WTC11 (cell line): Measurements from ENCODE around the gene UBL4A. TPM values are rescaled to one million over a fixed set of nuclear protein-coding genes. Genes with fewer than 3 reads are reported as not detected.

ENCODE experiments used
- ATAC-seq: fragments of 200-7000 bp; cut with Tn5 transposase; 2 replicates; pipeline ENCODE4 v1.10.0; 2021; ENCODE audit warnings: mild to moderate bottlenecking, moderate library complexity
- CTCF ChIA-PET: fragments of 300-600 bp; sonication (Branson Sonifier 250); formaldehyde crosslinking; loops from one replicate; lab custom pipeline; 2021; ENCODE audit warnings: antibody characterized with exemption; lab: Charles Lee
- POLR2A ChIA-PET: fragments of 350-600 bp; sonication (Branson Sonifier 250); formaldehyde crosslinking; loops from one replicate; lab custom pipeline; 2021; ENCODE audit warnings: antibody characterized with exemption; lab: Charles Lee
- DNase-seq: peaks from one replicate; pipeline ENCODE4 v3.0.0; 2021; ENCODE audit warnings: low spot score
- H3K27ac Mint-ChIP-seq: 2 replicates; pipeline ENCODE4 v1.8.0; 2021; ENCODE audit warnings: mixed read lengths
- H3K27me3 Mint-ChIP-seq: 2 replicates; pipeline ENCODE4 v1.8.0; 2021; ENCODE audit warnings: low read depth, mild to moderate bottlenecking, moderate library complexity, mixed read lengths
- H3K36me3 Mint-ChIP-seq: 2 replicates; pipeline ENCODE4 v1.8.0; 2021; ENCODE audit warnings: mixed read lengths
- H3K4me1 Mint-ChIP-seq: 2 replicates; pipeline ENCODE4 v1.8.0; 2022; ENCODE audit warnings: mixed read lengths
- H3K4me3 Mint-ChIP-seq: 2 replicates; pipeline ENCODE4 v1.8.0; 2021; ENCODE audit warnings: mild to moderate bottlenecking, moderate library complexity, mixed read lengths
- H3K9me3 Mint-ChIP-seq: 2 replicates; pipeline ENCODE4 v1.8.0; 2021; ENCODE audit warnings: mixed read lengths
- EMX1 ChIP-seq: fragments of 250-450 bp; sonication (Bioruptor Pico); IDR thresholded peaks from 2 replicates; pipeline ENCODE4 v1.8.0; 2021; ENCODE audit warnings: mild to moderate bottlenecking
- GRHL2 ChIP-seq: fragments of 250-450 bp; sonication (Bioruptor Pico); IDR thresholded peaks from 2 replicates; pipeline ENCODE4 v1.8.0; 2022; ENCODE audit warnings: mild to moderate bottlenecking, moderate library complexity; ENCODE audit not compliant: insufficient replicate concordance, severe bottlenecking
- GTF2I ChIP-seq: fragments of 250-450 bp; sonication (Bioruptor Pico); conservative IDR thresholded peaks from 2 replicates; pipeline ENCODE4 v1.4.0; 2021; ENCODE audit warnings: mild to moderate bottlenecking
- JAZF1 ChIP-seq: fragments of 250-450 bp; sonication (Bioruptor Pico); IDR thresholded peaks from 2 replicates; pipeline ENCODE4 v1.9.0; 2021; ENCODE audit warnings: moderate library complexity, mild to moderate bottlenecking, inconsistent platforms
- KAT7 ChIP-seq: sonication (generic); formaldehyde crosslinking; IDR thresholded peaks from 2 replicates; pipeline ENCODE4 v1.8.1; 2023; ENCODE audit warnings: missing genetic modification reagents, mild to moderate bottlenecking, borderline replicate concordance
- MAX ChIP-seq: sonication (generic); formaldehyde crosslinking; IDR thresholded peaks from 2 replicates; pipeline ENCODE4 v1.8.0; 2022; ENCODE audit warnings: mild to moderate bottlenecking, missing genetic modification reagents
- NFATC4 ChIP-seq: fragments of 250-450 bp; sonication (Bioruptor Pico); IDR thresholded peaks from 2 replicates; pipeline ENCODE4 v1.9.0; 2021; ENCODE audit warnings: mild to moderate bottlenecking
- NFE2L1 ChIP-seq: sonication (generic); formaldehyde crosslinking; IDR thresholded peaks from 2 replicates; pipeline ENCODE4 v1.8.1; 2023; ENCODE audit warnings: missing genetic modification reagents
- OVOL2 ChIP-seq: fragments of 250-450 bp; sonication (Bioruptor Pico); IDR thresholded peaks from 2 replicates; pipeline ENCODE4 v1.9.0; 2021; ENCODE audit warnings: mild to moderate bottlenecking, borderline replicate concordance
- PRRX2 ChIP-seq: fragments of 250-450 bp; sonication (Bioruptor Pico); IDR thresholded peaks from 2 replicates; pipeline ENCODE4 v1.8.0; 2021; ENCODE audit warnings: mild to moderate bottlenecking
- SP1 ChIP-seq: sonication (generic); formaldehyde crosslinking; conservative IDR thresholded peaks from 2 replicates; pipeline ENCODE4 v1.8.1; 2022; ENCODE audit warnings: missing genetic modification reagents
- TCF7 ChIP-seq: sonication (generic); formaldehyde crosslinking; IDR thresholded peaks from 2 replicates; pipeline ENCODE4 v1.8.0; 2022; ENCODE audit warnings: mild to moderate bottlenecking, low read depth, missing genetic modification reagents, moderate library complexity
- TEAD4 ChIP-seq: sonication (generic); formaldehyde crosslinking; IDR thresholded peaks from 2 replicates; pipeline ENCODE4 v1.8.0; 2022; ENCODE audit warnings: mild to moderate bottlenecking, missing genetic modification reagents
- TP53 ChIP-seq: sonication (generic); formaldehyde crosslinking; IDR thresholded peaks from 2 replicates; pipeline ENCODE4 v1.8.1; 2023; ENCODE audit warnings: mild to moderate bottlenecking, missing genetic modification reagents
- ZBTB21 ChIP-seq: sonication (generic); formaldehyde crosslinking; IDR thresholded peaks from 2 replicates; pipeline ENCODE4 v1.8.1; 2023; ENCODE audit warnings: mild to moderate bottlenecking, missing genetic modification reagents, borderline replicate concordance
- ZNF121 ChIP-seq: sonication (generic); formaldehyde crosslinking; IDR thresholded peaks from 2 replicates; pipeline ENCODE4 v1.8.0; 2023; ENCODE audit warnings: missing genetic modification reagents
- ZNF219 ChIP-seq: sonication (generic); formaldehyde crosslinking; IDR thresholded peaks from 2 replicates; pipeline ENCODE4 v1.8.0; 2023; ENCODE audit warnings: missing genetic modification reagents, mild to moderate bottlenecking, borderline replicate concordance
- ZNF263 ChIP-seq: sonication (generic); formaldehyde crosslinking; IDR thresholded peaks from 2 replicates; pipeline ENCODE4 v1.8.1; 2022; ENCODE audit warnings: low read depth, mild to moderate bottlenecking, moderate library complexity, missing genetic modification reagents
- ZNF416 ChIP-seq: fragments of 250-450 bp; sonication (Bioruptor Pico); IDR thresholded peaks from 2 replicates; pipeline ENCODE4 v1.9.0; 2021; ENCODE audit warnings: mild to moderate bottlenecking, inconsistent platforms
- total RNA-seq: library from RNA; stranded (reverse); gene quantifications from 3 replicates; pipeline ENCODE4 v1.2.3, GENCODE V29; 2021
- TF ChIP-seq, protein P1 (sequence below): sonication (generic); formaldehyde crosslinking; IDR thresholded peaks from 2 replicates; pipeline ENCODE4 v1.8.0; 2023; ENCODE audit warnings: missing genetic modification reagents
- TF ChIP-seq, protein P2 (sequence below): fragments of 200-600 bp; IDR thresholded peaks from 2 replicates; pipeline ENCODE4 v1.8.0; 2022; ENCODE audit warnings: antibody characterized with exemption
- TF ChIP-seq, protein P3 (sequence below): sonication (generic); formaldehyde crosslinking; IDR thresholded peaks from 2 replicates; pipeline ENCODE4 v1.8.1; 2023; ENCODE audit warnings: mild to moderate bottlenecking, missing genetic modification reagents
- TF ChIP-seq, protein P4 (sequence below): sonication (generic); formaldehyde crosslinking; IDR thresholded peaks from 2 replicates; pipeline ENCODE4 v1.8.0; 2022; ENCODE audit warnings: mild to moderate bottlenecking, missing genetic modification reagents

The UBL4A gene
- total RNA-seq, 1 experiment from 2014 or later = 34.0 TPM

DNA sequence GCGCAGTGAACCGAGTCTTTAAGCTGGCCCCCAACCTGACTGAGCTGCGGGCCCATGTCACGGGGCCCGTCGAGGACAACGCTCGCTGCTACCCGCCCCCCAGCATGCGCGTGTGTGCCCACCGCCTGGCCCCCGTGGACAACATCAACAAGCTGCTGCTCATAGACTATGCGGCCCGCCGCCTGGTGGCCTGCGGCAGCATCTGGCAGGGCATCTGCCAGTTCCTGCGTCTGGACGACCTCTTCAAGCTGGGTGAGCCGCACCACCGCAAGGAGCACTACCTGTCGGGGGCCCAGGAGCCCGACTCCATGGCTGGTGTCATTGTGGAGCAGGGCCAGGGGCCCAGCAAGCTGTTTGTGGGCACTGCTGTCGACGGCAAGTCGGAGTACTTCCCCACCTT lies 26.1 kb downstream of the UBL4A start:
- no peaks in the 10 kb centered on the region for H3K9me3 Mint-ChIP-seq
- DNase-seq = no peak
- TF ChIP-seq NFATC4 (CRISPR knock-in tag) = no peak
- no peak for TF ChIP-seq NFE2L1
- no peak for TF ChIP-seq SP1 (CRISPR knock-in tag)
- no peak for TF ChIP-seq MAX (CRISPR knock-in tag)
- TF ChIP-seq, protein P1, sequence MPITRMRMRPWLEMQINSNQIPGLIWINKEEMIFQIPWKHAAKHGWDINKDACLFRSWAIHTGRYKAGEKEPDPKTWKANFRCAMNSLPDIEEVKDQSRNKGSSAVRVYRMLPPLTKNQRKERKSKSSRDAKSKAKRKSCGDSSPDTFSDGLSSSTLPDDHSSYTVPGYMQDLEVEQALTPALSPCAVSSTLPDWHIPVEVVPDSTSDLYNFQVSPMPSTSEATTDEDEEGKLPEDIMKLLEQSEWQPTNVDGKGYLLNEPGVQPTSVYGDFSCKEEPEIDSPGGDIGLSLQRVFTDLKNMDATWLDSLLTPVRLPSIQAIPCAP (CRISPR knock-in tag) = no peak
- TF ChIP-seq PRRX2 (CRISPR knock-in tag) = no peak
- TF ChIP-seq, protein P2, sequence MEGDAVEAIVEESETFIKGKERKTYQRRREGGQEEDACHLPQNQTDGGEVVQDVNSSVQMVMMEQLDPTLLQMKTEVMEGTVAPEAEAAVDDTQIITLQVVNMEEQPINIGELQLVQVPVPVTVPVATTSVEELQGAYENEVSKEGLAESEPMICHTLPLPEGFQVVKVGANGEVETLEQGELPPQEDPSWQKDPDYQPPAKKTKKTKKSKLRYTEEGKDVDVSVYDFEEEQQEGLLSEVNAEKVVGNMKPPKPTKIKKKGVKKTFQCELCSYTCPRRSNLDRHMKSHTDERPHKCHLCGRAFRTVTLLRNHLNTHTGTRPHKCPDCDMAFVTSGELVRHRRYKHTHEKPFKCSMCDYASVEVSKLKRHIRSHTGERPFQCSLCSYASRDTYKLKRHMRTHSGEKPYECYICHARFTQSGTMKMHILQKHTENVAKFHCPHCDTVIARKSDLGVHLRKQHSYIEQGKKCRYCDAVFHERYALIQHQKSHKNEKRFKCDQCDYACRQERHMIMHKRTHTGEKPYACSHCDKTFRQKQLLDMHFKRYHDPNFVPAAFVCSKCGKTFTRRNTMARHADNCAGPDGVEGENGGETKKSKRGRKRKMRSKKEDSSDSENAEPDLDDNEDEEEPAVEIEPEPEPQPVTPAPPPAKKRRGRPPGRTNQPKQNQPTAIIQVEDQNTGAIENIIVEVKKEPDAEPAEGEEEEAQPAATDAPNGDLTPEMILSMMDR = no peak
- TF ChIP-seq ZNF219 = no peak
- no peak for TF ChIP-seq EMX1
- no peak for TF ChIP-seq TEAD4
- TF ChIP-seq KAT7 (CRISPR knock-in tag) = no peak
- no peak for TF ChIP-seq ZNF416 (CRISPR knock-in tag)
- TF ChIP-seq GRHL2 (CRISPR knock-in tag) = no peak
- no peak for TF ChIP-seq OVOL2 (CRISPR knock-in tag)
- no peak for TF ChIP-seq JAZF1 (CRISPR knock-in tag)
- TF ChIP-seq GTF2I (CRISPR knock-in tag) = no peak
- TF ChIP-seq, protein P3, sequence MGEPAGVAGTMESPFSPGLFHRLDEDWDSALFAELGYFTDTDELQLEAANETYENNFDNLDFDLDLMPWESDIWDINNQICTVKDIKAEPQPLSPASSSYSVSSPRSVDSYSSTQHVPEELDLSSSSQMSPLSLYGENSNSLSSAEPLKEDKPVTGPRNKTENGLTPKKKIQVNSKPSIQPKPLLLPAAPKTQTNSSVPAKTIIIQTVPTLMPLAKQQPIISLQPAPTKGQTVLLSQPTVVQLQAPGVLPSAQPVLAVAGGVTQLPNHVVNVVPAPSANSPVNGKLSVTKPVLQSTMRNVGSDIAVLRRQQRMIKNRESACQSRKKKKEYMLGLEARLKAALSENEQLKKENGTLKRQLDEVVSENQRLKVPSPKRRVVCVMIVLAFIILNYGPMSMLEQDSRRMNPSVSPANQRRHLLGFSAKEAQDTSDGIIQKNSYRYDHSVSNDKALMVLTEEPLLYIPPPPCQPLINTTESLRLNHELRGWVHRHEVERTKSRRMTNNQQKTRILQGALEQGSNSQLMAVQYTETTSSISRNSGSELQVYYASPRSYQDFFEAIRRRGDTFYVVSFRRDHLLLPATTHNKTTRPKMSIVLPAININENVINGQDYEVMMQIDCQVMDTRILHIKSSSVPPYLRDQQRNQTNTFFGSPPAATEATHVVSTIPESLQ = no peak
- no peak for TF ChIP-seq ZNF121 (CRISPR knock-in tag)
- TF ChIP-seq, all 79 proteins: peak for 0
- H3K27ac Mint-ChIP-seq = no peak overlapping the region
- no peaks in the 10 kb centered on the region for H3K36me3 Mint-ChIP-seq
- H3K4me1 Mint-ChIP-seq = no peaks in the 10 kb centered on the region
- peaks cover 9% of the 10 kb centered on the region for H3K27me3 Mint-ChIP-seq
- CTCF ChIA-PET = interaction anchor here (0.7 kb wide), 1 partner anchor 67 kb away, joined by 3 read pairs; no protein-coding TSS in a partner anchor
- no peak overlapping the region for H3K4me3 Mint-ChIP-seq
- POLR2A ChIA-PET = no interaction called here
- ATAC-seq = no peak

DNA sequence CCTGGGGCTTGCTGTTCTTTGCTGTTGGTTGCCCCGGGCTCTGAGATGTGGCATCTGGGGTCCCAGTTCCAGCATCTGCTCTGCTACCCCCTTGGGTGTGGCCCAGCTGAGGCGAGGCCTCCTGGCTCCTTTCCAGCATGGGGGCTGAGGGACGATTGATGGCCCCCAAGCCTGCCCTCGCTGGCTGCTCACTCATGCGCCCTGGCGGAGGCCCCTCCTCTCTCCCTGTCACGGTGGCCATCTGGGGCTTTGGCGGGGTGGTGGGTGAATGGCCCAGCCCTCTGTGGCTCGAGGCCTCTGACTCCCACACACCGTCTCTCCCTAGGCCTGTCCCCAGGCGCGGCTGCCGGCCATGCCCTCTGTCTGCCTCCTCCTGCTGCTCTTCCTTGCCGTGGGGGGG lies 26.6 kb downstream of the UBL4A start:
- CTCF ChIA-PET = interaction anchor here (0.5 to 3.0 kb wide), 2 partner anchors 37 to 86 kb away, joined by 5 to 11 read pairs; no protein-coding TSS in a partner anchor
- POLR2A ChIA-PET = no interaction called here
- H3K36me3 Mint-ChIP-seq = no peaks in the 10 kb centered on the region
- TF ChIP-seq, protein P4, sequence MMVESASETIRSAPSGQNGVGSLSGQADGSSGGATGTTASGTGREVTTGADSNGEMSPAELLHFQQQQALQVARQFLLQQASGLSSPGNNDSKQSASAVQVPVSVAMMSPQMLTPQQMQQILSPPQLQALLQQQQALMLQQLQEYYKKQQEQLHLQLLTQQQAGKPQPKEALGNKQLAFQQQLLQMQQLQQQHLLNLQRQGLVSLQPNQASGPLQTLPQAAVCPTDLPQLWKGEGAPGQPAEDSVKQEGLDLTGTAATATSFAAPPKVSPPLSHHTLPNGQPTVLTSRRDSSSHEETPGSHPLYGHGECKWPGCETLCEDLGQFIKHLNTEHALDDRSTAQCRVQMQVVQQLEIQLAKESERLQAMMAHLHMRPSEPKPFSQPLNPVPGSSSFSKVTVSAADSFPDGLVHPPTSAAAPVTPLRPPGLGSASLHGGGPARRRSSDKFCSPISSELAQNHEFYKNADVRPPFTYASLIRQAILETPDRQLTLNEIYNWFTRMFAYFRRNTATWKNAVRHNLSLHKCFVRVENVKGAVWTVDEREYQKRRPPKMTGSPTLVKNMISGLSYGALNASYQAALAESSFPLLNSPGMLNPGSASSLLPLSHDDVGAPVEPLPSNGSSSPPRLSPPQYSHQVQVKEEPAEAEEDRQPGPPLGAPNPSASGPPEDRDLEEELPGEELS (CRISPR knock-in tag) = no peak
- TF ChIP-seq ZBTB21 (CRISPR knock-in tag) (no peak), TP53 (CRISPR knock-in tag) (no peak), TCF7 (no peak), ZNF263 (CRISPR knock-in tag) (no peak)
- H3K4me1 Mint-ChIP-seq = no peaks in the 10 kb centered on the region
- no peak overlapping the region for H3K27ac Mint-ChIP-seq
- no peaks in the 10 kb centered on the region for H3K9me3 Mint-ChIP-seq
- H3K27me3 Mint-ChIP-seq = peaks cover 10% of the 10 kb centered on the region
- ATAC-seq = no peak
- H3K4me3 Mint-ChIP-seq = no peak overlapping the region
- no peak for DNase-seq
